Tibial nerve (tissue), 4 donors: ENCODE measurements around the gene ACR. TPM values are rescaled to one million over a fixed set of nuclear protein-coding genes. Genes with fewer than 3 reads are reported as not detected.
"Not testable (repeated sequence)": the region's sequence is repeated elsewhere in the genome, so short reads cannot be mapped to it uniquely, and the experiment has no call there.

Experiments
- DNase-seq, 2 donors: peaks; one replicate each; pipeline ENCODE4 v3.0.0-alpha.2; 2019; ENCODE audit warnings: low spot score in 2 of 2
- H3K27ac ChIP-seq, 4 donors: fragments of 200-600 bp; sonication (generic) in 3 of 4; one replicate each; pipeline ENCODE4 v1.5.1; 2017 to 2019; ENCODE audit warnings: mild to moderate bottlenecking in 1 of 4
- H3K27me3 ChIP-seq, 2 donors: fragments of 200-600 bp; sonication (generic) in 1 of 2; one replicate each; pipeline versions ENCODE4 v1.5.1 to v1.6.0; 2017 to 2019
- H3K36me3 ChIP-seq, 3 donors: fragments of 200-600 bp; sonication (generic); one replicate each; pipeline ENCODE4 v1.5.1; 2018 to 2019
- H3K4me1 ChIP-seq, 4 donors: fragments of 200-600 bp; sonication (generic) in 3 of 4; one replicate each; pipeline ENCODE4 v1.5.1; 2017 to 2019
- H3K4me3 ChIP-seq, 4 donors: fragments of 200-600 bp; sonication (generic) in 3 of 4; one replicate each; pipeline ENCODE4 v1.5.1; 2017 to 2019; ENCODE audit warnings: mild to moderate bottlenecking in 1 of 4, moderate library complexity in 1 of 4
- H3K9me3 ChIP-seq, 4 donors: fragments of 200-600 bp; sonication (generic) in 3 of 4; one replicate each; pipeline ENCODE4 v1.5.1; 2017 to 2019
- CTCF ChIP-seq, 5 experiments: fragments of 200-600 bp in 3 of 5; fragments of 450-650 bp in 2 of 5; sonication (generic) in 3 of 5; IDR thresholded peaks; one replicate each; pipeline ENCODE4 v1.5.1; 2016 to 2019; ENCODE audit warnings: antibody characterized with exemption in 5 of 5, mild to moderate bottlenecking in 3 of 5, moderate library complexity in 2 of 5
- WGBS, 2 donors: methylation state at CpG; one replicate each; pipeline ENCODE4 v1.1.5; 2018; 5-methylcytosine and 5-hydroxymethylcytosine counted together
- total RNA-seq, 4 donors: library from RNA; depleted of rRNA; stranded (reverse); fragments of >200 nt; gene quantifications; one replicate each; pipeline ENCODE4 v1.1.0, GENCODE V29; 2016

The ACR gene
- total RNA-seq, 4 donors from 2014 or later = 2.2 to 4.8 TPM; not detected in 2

- not testable (repeated sequence) for H3K9me3 ChIP-seq, H3K27me3 ChIP-seq, H3K36me3 ChIP-seq, H3K27ac ChIP-seq
- Histone ChIP-seq H3K4me3 (peak overlapping the region; percentile 27 to 61 (median 37)), H3K4me1 (peaks cover 0 to 12% (median 4%) of the 10 kb centered on the region in 4 donors)
- peak in 2 of 5 experiments; percentile 18 to 27 for TF ChIP-seq CTCF (IDR thresholded peaks at IDR 0.05)
- DNase-seq = peak in 1 of 2 donors; percentile 17
- 10 to 13% methylated on average over 23 to 24 of the region's 24 CpGs for WGBS, 2 donors
Observed at GRCh38 chr22:50756949-50757491, 19.0 kb downstream of the ACR start.

- peaks cover 0 to 12% (median 4%) of the 10 kb centered on the region in 4 donors for H3K4me1 ChIP-seq
- H3K4me3 ChIP-seq, DNase-seq, H3K9me3 ChIP-seq, H3K27ac ChIP-seq, H3K36me3 ChIP-seq, H3K27me3 ChIP-seq: not testable (repeated sequence)
- 40 to 50% methylated on average over 10 of the region's 10 CpGs for WGBS, 2 donors
Observed at GRCh38 chr22:50759597-50760341, 21.8 kb downstream of the ACR start.

GRCh38 chr22:50761829-50762228, 23.8 kb downstream of the ACR start:
- not testable (repeated sequence) for H3K9me3 ChIP-seq, DNase-seq, H3K27me3 ChIP-seq, H3K4me3 ChIP-seq, H3K27ac ChIP-seq, H3K36me3 ChIP-seq
- WGBS, 2 donors = 91 to 95% methylated on average over 2 of the region's 2 CpGs
- H3K4me1 ChIP-seq = peaks cover 0 to 11% (median 4%) of the 10 kb centered on the region in 4 donors

- not testable (repeated sequence) for H3K27ac ChIP-seq, H3K27me3 ChIP-seq, H3K9me3 ChIP-seq, H3K36me3 ChIP-seq, H3K4me3 ChIP-seq, H3K4me1 ChIP-seq, DNase-seq
- 68 to 75% methylated on average over 3 of the region's 3 CpGs for WGBS, 2 donors
Observed at GRCh38 chr22:50764288-50764687, 26.3 kb downstream of the ACR start.

- WGBS, 2 donors = 20 to 27% methylated on average over 12 of the region's 12 CpGs
- H3K4me3 ChIP-seq, H3K27me3 ChIP-seq, H3K4me1 ChIP-seq, DNase-seq, H3K27ac ChIP-seq, H3K9me3 ChIP-seq: not testable (repeated sequence)
- peak in 2 of 5 experiments; percentile 22 to 32 for TF ChIP-seq CTCF (IDR thresholded peaks at IDR 0.05)
- H3K36me3 ChIP-seq = peaks cover 0 to 18% (median 0%) of the 10 kb centered on the region in 3 donors
Observed at GRCh38 chr22:50775132-50775531, 37.1 kb downstream of the ACR start.

- H3K27me3 ChIP-seq, H3K4me3 ChIP-seq, H3K27ac ChIP-seq, DNase-seq, H3K4me1 ChIP-seq, H3K9me3 ChIP-seq: not testable (repeated sequence)
- peaks cover 0 to 18% (median 0%) of the 10 kb centered on the region in 3 donors for H3K36me3 ChIP-seq
- WGBS, 2 donors = 85 to 92% methylated on average over 5 of the region's 5 CpGs
Observed at GRCh38 chr22:50777631-50778030, 39.6 kb downstream of the ACR start.

- H3K27ac ChIP-seq, H3K27me3 ChIP-seq, H3K9me3 ChIP-seq, H3K4me3 ChIP-seq, DNase-seq, H3K4me1 ChIP-seq: not testable (repeated sequence)
- peaks cover 0 to 18% (median 0%) of the 10 kb centered on the region in 3 donors for H3K36me3 ChIP-seq
- 87% methylated on average over 4 of the region's 4 CpGs for WGBS, 2 donors
Observed at GRCh38 chr22:50780244-50780643, 42.2 kb downstream of the ACR start.

GRCh38 chr22:50782253-50782652, 44.2 kb downstream of the ACR start:
- not testable (repeated sequence) for H3K4me3 ChIP-seq, H3K4me1 ChIP-seq, H3K9me3 ChIP-seq, H3K27ac ChIP-seq, H3K36me3 ChIP-seq, DNase-seq, H3K27me3 ChIP-seq
- WGBS, 2 donors = 74 to 77% methylated on average over 2 of the region's 3 CpGs
